SH-SY5Y (cell line): ENCODE data around the gene AHSG.

ENCODE experiments used
- GATA2 ChIP-seq: IDR thresholded peaks from 2 replicates; pipeline ENCODE4 v1.6.1; 2011; ENCODE audit warnings: mild to moderate bottlenecking, low read depth, low read length
- GATA3 ChIP-seq: IDR thresholded peaks from 2 replicates; pipeline ENCODE4 v1.6.1; 2011; ENCODE audit warnings: low read depth, mild to moderate bottlenecking, low read length, moderate library complexity

Gene AHSG

GRCh38 chr3:186664119-186664495 is 51.2 kb downstream of the AHSG start:
- TF ChIP-seq GATA3 (no peak), GATA2 (no peak)

DNA sequence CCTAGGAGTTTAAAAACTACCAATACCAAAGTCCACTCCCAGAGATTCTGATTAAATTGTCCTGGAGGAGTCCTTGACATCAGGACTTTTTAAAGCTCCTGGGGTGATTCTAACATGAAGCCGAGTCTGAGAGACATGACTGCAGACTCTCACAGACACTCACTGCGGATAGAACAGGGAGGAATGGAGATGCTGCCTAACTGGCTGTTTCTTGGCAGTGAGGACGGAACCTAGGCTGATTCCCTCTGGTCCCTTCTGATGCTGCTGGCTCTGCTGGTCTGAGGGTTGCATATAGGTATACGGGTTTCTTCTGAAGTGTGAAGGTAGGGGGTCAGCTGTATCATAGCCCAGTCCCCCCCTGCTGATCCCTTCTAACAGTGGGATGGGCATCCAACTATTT is 51.6 kb downstream of the AHSG start:
- no peak for TF ChIP-seq GATA2
- no peak for TF ChIP-seq GATA3

- TF ChIP-seq GATA2 (no peak), GATA3 (no peak)
Measured at GRCh38 chr3:186665625-186666188, 52.8 kb downstream of the AHSG start, which contains the start of gene HRG. Gene HRG (plus strand): TSS chr3:186666014. CDS start chr3:186666032, 18 bp downstream.

- TF ChIP-seq GATA2 (no peak), GATA3 (no peak)
Measured at GRCh38 chr3:186668426-186668825, 55.6 kb downstream of the AHSG start.

GRCh38 chr3:186669378-186670084 is 56.7 kb downstream of the AHSG start:
- no peak for TF ChIP-seq GATA2

DNA sequence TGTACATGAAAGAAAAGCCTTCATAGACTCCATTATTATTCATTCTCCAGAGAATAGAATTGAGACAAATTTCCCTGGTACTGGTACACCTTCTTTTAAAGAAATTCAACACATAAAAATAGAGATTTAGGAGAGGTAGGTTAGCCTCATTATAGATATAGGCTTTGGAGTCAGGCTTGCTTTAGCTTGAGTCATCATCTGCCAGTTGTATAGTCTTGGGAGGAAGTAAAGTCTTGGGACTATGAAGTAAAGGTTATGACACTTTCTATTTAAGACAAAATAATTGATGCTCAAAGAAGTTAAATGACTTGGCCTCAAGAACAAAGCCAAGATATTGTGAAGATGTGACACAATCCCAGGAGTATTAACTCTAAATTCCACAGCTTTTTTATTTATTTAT is 57.3 kb downstream of the AHSG start:
- TF ChIP-seq GATA2, result no peak
- no peak for TF ChIP-seq GATA3
